ENCODE measurements around the gene SDC1. TPM values are rescaled to one million over a fixed set of nuclear protein-coding genes. Genes with fewer than 3 reads are reported as not detected.

Gene SDC1
- total RNA-seq, 1 experiment from 2014 or later = 11.5 TPM

DNA sequence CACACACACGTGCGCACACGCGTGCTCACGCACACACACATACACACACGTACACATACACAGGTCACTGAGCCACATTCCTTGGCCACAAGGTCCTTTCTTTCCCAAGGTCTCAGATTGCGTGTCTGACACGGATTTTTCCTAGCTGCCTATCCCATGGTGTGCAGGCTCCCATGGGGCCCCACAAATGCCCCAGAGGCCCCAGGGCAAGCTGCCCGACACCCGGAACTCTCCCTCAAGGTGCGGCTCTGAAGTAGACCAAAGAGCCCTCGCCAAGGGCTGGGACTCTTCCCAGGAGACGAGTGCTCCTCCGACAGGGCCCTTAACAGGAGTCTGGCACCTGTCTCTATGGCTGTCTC lies 46.7 kb downstream of the SDC1 start:
- no peaks in the 10 kb centered on the region for H3K9me2 ChIP-seq (replicated peaks; ENCODE audit: insufficient read depth, low read length)
- no peak overlapping the region for H3K4me2 ChIP-seq (ENCODE audit: low read depth, low read length, poor library complexity, severe bottlenecking)
- H3K27me3 ChIP-seq (ENCODE audit: low read length) = no peaks in the 10 kb centered on the region
- DNase-seq = no peak
- no peak overlapping the region for H3K27ac ChIP-seq (ENCODE audit: low read length)
- H3K9me3 ChIP-seq (ENCODE audit: low read length) = no peaks in the 10 kb centered on the region
- H3K9ac ChIP-seq (ENCODE audit: low read length) = no peak overlapping the region
- H3K4me3 ChIP-seq (ENCODE audit: low read length) = no peak overlapping the region
- no peaks in the 10 kb centered on the region for H4K20me1 ChIP-seq (ENCODE audit: insufficient read depth, low read depth, low read length)
- no peak overlapping the region for H2AFZ ChIP-seq (ENCODE audit: low read length)
- H3K4me1 ChIP-seq (ENCODE audit: low read length) = peaks cover 2% of the 10 kb centered on the region; the same call in 1 of the 2 replicates
- H3K79me2 ChIP-seq (ENCODE audit: low read length) = no peaks in the 10 kb centered on the region
- H3K36me3 ChIP-seq (ENCODE audit: insufficient read depth, low read length) = no peaks in the 10 kb centered on the region

DNA sequence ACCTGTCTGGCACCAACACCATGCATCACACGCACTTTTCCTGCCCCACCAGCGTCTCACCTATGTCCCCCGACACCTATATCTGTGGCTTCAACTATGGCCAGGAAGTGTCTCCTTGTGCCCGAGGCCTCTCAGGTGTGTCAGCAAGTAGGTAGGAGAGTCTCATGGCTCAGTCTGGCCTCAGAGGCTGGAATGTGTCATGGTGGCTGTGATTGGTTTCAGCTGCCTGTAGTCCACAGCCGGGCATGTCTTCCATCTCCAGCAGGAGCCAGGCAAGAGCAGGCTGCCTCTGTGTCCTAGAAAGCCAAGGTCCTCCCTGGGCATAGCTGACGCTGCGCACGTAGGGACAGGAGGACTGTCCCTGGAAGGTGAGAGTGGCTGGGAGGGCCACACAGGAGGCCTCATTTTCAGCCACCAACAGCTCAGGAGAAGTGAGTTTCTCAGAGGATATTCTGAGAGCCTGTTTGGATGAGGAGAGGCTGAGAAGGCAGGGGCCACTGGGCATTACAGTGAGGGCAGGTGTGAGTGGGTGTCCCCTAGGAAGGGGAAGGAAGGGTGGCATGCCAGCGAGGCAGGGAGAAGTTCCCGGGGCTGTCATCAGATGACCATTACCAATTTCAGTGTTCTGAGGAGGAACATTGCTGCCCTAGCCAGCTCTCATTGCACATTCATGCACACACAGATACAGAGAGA lies 47.2 kb downstream of the SDC1 start:
- no peaks in the 10 kb centered on the region for H4K20me1 ChIP-seq (ENCODE audit: insufficient read depth, low read depth, low read length)
- DNase-seq = no peak
- peaks cover 4% of the 10 kb centered on the region; the same call in 1 of the 2 replicates for H3K4me1 ChIP-seq (ENCODE audit: low read length)
- H3K36me3 ChIP-seq (ENCODE audit: insufficient read depth, low read length) = no peaks in the 10 kb centered on the region
- H3K4me3 ChIP-seq (ENCODE audit: low read length) = no peak overlapping the region
- H3K79me2 ChIP-seq (ENCODE audit: low read length) = no peaks in the 10 kb centered on the region
- H2AFZ ChIP-seq (ENCODE audit: low read length) = no peak overlapping the region
- H3K9ac ChIP-seq (ENCODE audit: low read length) = no peak overlapping the region
- H3K9me3 ChIP-seq (ENCODE audit: low read length) = no peaks in the 10 kb centered on the region
- no peaks in the 10 kb centered on the region for H3K27me3 ChIP-seq (ENCODE audit: low read length)
- no peak overlapping the region for H3K4me2 ChIP-seq (ENCODE audit: low read depth, low read length, poor library complexity, severe bottlenecking)
- no peaks in the 10 kb centered on the region for H3K9me2 ChIP-seq (replicated peaks; ENCODE audit: insufficient read depth, low read length)
- no peak overlapping the region for H3K27ac ChIP-seq (ENCODE audit: low read length)

GRCh38 chr2:20176760-20177159 lies 48.2 kb downstream of the SDC1 start:
- Histone ChIP-seq H3K36me3 (ENCODE audit: insufficient read depth, low read length) (no peaks in the 10 kb centered on the region), H3K4me1 (ENCODE audit: low read length) (peaks cover 4% of the 10 kb centered on the region; the same call in 1 of the 2 replicates), H3K79me2 (ENCODE audit: low read length) (no peaks in the 10 kb centered on the region), H4K20me1 (ENCODE audit: insufficient read depth, low read depth, low read length) (no peaks in the 10 kb centered on the region), H3K4me3 (ENCODE audit: low read length) (no peak overlapping the region), H3K9ac (ENCODE audit: low read length) (no peak overlapping the region), H3K27me3 (ENCODE audit: low read length) (no peaks in the 10 kb centered on the region), H3K27ac (ENCODE audit: low read length) (no peak overlapping the region), H2AFZ (ENCODE audit: low read length) (no peak overlapping the region), H3K9me2 (replicated peaks; ENCODE audit: insufficient read depth, low read length) (no peaks in the 10 kb centered on the region), H3K9me3 (ENCODE audit: low read length) (no peaks in the 10 kb centered on the region), H3K4me2 (ENCODE audit: low read depth, low read length, poor library complexity, severe bottlenecking) (no peak overlapping the region)
- no peak for DNase-seq

DNA sequence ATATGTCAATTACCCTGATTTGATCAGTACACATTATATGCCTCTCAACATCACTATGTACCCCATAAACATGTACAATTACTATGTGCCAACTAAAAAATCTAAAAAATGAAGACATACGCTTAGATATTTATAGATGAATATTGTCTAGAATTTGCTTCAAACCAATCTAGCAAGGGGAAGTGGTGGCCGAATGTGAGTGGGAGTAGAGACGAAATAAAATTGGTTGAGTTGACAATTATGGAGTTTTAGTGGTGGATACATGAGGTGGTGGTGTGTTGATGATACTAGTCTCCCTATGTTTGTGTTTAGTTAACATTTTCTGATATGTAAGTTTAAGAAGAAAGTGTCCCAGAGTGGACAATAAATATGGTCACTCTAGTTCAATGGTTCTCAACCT lies 49.0 kb downstream of the SDC1 start:
- no peak overlapping the region for H2AFZ ChIP-seq (ENCODE audit: low read length)
- no peak overlapping the region for H3K4me2 ChIP-seq (ENCODE audit: low read depth, low read length, poor library complexity, severe bottlenecking)
- H3K79me2 ChIP-seq (ENCODE audit: low read length) = no peaks in the 10 kb centered on the region
- H3K9me3 ChIP-seq (ENCODE audit: low read length) = no peaks in the 10 kb centered on the region
- H4K20me1 ChIP-seq (ENCODE audit: insufficient read depth, low read depth, low read length) = no peaks in the 10 kb centered on the region
- no peaks in the 10 kb centered on the region for H3K9me2 ChIP-seq (replicated peaks; ENCODE audit: insufficient read depth, low read length)
- no peak overlapping the region for H3K27ac ChIP-seq (ENCODE audit: low read length)
- no peaks in the 10 kb centered on the region for H3K27me3 ChIP-seq (ENCODE audit: low read length)
- no peak overlapping the region for H3K4me3 ChIP-seq (ENCODE audit: low read length)
- H3K4me1 ChIP-seq (ENCODE audit: low read length) = peaks cover 4% of the 10 kb centered on the region; the same call in 1 of the 2 replicates
- DNase-seq = no peak
- H3K9ac ChIP-seq (ENCODE audit: low read length) = no peak overlapping the region
- H3K36me3 ChIP-seq (ENCODE audit: insufficient read depth, low read length) = no peaks in the 10 kb centered on the region

DNA sequence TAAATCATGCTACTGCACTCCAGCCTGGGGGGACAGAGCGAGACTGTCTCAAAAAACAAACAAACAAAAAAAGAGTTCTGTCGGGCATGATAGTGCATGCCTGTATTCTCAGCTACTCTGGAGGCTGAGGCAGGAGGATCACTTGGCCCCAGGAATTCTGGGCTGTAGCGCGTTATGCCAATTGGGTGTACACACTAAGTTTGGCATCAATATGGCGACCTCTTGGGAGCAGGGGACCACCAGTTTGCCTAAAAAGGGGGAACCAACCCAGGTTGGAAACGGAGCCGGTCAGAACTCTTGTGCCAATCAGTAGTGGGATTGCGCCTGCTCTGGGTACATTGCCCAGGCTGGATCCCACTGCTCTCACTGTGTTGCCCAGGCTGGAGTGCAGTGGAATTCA lies 49.7 kb downstream of the SDC1 start:
- Histone ChIP-seq H3K4me2 (ENCODE audit: low read depth, low read length, poor library complexity, severe bottlenecking) (no peak overlapping the region), H3K9ac (ENCODE audit: low read length) (no peak overlapping the region), H4K20me1 (ENCODE audit: insufficient read depth, low read depth, low read length) (no peaks in the 10 kb centered on the region), H3K9me2 (replicated peaks; ENCODE audit: insufficient read depth, low read length) (no peaks in the 10 kb centered on the region), H3K27ac (ENCODE audit: low read length) (no peak overlapping the region), H3K79me2 (ENCODE audit: low read length) (no peaks in the 10 kb centered on the region), H3K4me1 (ENCODE audit: low read length) (peaks cover 4% of the 10 kb centered on the region; the same call in 1 of the 2 replicates), H3K27me3 (ENCODE audit: low read length) (no peaks in the 10 kb centered on the region), H2AFZ (ENCODE audit: low read length) (no peak overlapping the region), H3K9me3 (ENCODE audit: low read length) (no peaks in the 10 kb centered on the region), H3K36me3 (ENCODE audit: insufficient read depth, low read length) (no peaks in the 10 kb centered on the region), H3K4me3 (ENCODE audit: low read length) (no peak overlapping the region)
- DNase-seq = no peak

DNA sequence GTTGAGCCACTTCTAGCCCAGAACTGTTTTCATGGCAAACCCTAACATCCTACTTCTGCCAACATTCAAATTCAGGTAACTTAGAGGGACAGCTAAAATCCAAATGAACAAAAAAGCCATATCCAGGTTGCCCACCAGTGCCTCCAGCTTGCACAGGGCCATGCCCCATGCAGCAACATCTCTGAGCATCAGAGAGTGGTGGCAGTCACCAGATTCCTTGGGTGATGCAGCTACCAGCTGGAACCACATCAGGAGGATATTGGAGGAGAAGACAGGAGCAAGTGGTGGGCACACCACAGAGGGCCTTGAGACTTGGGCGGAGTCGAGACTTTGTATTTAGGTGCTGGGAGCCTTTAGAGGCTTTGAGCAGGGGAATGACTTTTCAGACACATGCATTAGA lies 50.5 kb downstream of the SDC1 start:
- peaks cover 4% of the 10 kb centered on the region; the same call in 1 of the 2 replicates for H3K4me1 ChIP-seq (ENCODE audit: low read length)

GRCh38 chr2:20173496-20174402 lies 51.2 kb downstream of the SDC1 start:
- no peaks in the 10 kb centered on the region for H3K36me3 ChIP-seq (ENCODE audit: insufficient read depth, low read length)
- H3K4me2 ChIP-seq (ENCODE audit: low read depth, low read length, poor library complexity, severe bottlenecking) = no peak overlapping the region
- H3K4me3 ChIP-seq (ENCODE audit: low read length) = no peak overlapping the region

More for the DNA sequence above, 50.5 kb downstream of the SDC1 start:
- H3K9me3 ChIP-seq (ENCODE audit: low read length) = no peaks in the 10 kb centered on the region
- no peaks in the 10 kb centered on the region for H4K20me1 ChIP-seq (ENCODE audit: insufficient read depth, low read depth, low read length)
- DNase-seq = no peak
- H2AFZ ChIP-seq (ENCODE audit: low read length) = no peak overlapping the region
- no peak overlapping the region for H3K4me3 ChIP-seq (ENCODE audit: low read length)
- H3K4me2 ChIP-seq (ENCODE audit: low read depth, low read length, poor library complexity, severe bottlenecking) = no peak overlapping the region
- no peaks in the 10 kb centered on the region for H3K79me2 ChIP-seq (ENCODE audit: low read length)
- no peak overlapping the region for H3K9ac ChIP-seq (ENCODE audit: low read length)
- no peak overlapping the region for H3K27ac ChIP-seq (ENCODE audit: low read length)
- H3K27me3 ChIP-seq (ENCODE audit: low read length) = no peaks in the 10 kb centered on the region
- no peaks in the 10 kb centered on the region for H3K36me3 ChIP-seq (ENCODE audit: insufficient read depth, low read length)
- no peaks in the 10 kb centered on the region for H3K9me2 ChIP-seq (replicated peaks; ENCODE audit: insufficient read depth, low read length)

DNA sequence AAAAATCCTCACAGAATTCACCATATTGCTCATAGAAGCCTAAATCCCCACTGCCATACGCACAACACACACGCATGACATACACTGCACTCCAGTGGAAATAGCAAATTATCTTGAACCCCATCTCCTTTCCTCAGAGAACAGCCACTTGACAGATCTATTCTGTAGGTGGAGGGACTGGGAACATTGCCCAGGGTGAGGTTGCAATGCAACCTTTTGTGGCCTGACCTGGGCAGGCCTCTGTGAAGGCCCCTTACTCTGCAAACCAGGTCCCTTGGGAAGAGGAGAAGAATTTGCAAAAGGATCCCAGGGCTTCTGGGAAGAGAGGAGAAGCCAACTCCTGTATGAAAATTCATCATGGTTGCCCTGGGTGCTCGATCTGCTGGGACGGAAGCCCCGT lies 51.9 kb downstream of the SDC1 start:
- H3K4me1 ChIP-seq (ENCODE audit: low read length) = peaks cover 4% of the 10 kb centered on the region; the same call in 1 of the 2 replicates
- DNase-seq = no peak
- H3K79me2 ChIP-seq (ENCODE audit: low read length) = no peaks in the 10 kb centered on the region
- H3K27ac ChIP-seq (ENCODE audit: low read length) = no peak overlapping the region
- H3K27me3 ChIP-seq (ENCODE audit: low read length) = no peaks in the 10 kb centered on the region
- H4K20me1 ChIP-seq (ENCODE audit: insufficient read depth, low read depth, low read length) = no peaks in the 10 kb centered on the region
- H3K36me3 ChIP-seq (ENCODE audit: insufficient read depth, low read length) = no peaks in the 10 kb centered on the region
- H3K4me3 ChIP-seq (ENCODE audit: low read length) = no peak overlapping the region
- H3K9me2 ChIP-seq (replicated peaks; ENCODE audit: insufficient read depth, low read length) = no peaks in the 10 kb centered on the region
- H3K9ac ChIP-seq (ENCODE audit: low read length) = no peak overlapping the region
- H3K4me2 ChIP-seq (ENCODE audit: low read depth, low read length, poor library complexity, severe bottlenecking) = no peak overlapping the region
- H2AFZ ChIP-seq (ENCODE audit: low read length) = no peak overlapping the region
- H3K9me3 ChIP-seq (ENCODE audit: low read length) = no peaks in the 10 kb centered on the region

More at GRCh38 chr2:20173496-20174402, 51.2 kb downstream of the SDC1 start:
- no peaks in the 10 kb centered on the region for H3K27me3 ChIP-seq (ENCODE audit: low read length)
- DNase-seq = no peak
- no peak overlapping the region for H3K9ac ChIP-seq (ENCODE audit: low read length)
- H3K27ac ChIP-seq (ENCODE audit: low read length) = no peak overlapping the region
- peaks cover 4% of the 10 kb centered on the region; the same call in 1 of the 2 replicates for H3K4me1 ChIP-seq (ENCODE audit: low read length)
- no peaks in the 10 kb centered on the region for H3K79me2 ChIP-seq (ENCODE audit: low read length)
- H3K9me3 ChIP-seq (ENCODE audit: low read length) = no peaks in the 10 kb centered on the region
- no peak overlapping the region for H2AFZ ChIP-seq (ENCODE audit: low read length)
- no peaks in the 10 kb centered on the region for H4K20me1 ChIP-seq (ENCODE audit: insufficient read depth, low read depth, low read length)
- H3K9me2 ChIP-seq (replicated peaks; ENCODE audit: insufficient read depth, low read length) = no peaks in the 10 kb centered on the region

All from Karpas-422 (cell line).